ENCODE measurements around the gene MARCKSL1. TPM values are rescaled to one million over a fixed set of nuclear protein-coding genes. Genes with fewer than 3 reads are reported as not detected.

The MARCKSL1 gene
- total and polyA plus RNA-seq, 2 of the 8 experiments (the other 6 are each of a cell fraction or from before 2014, with no cell fraction given), result 536 to 558 TPM

- Histone ChIP-seq H3K36me3 (ENCODE audit: control insufficient read depth in 2 of 4, insufficient read depth in 4 of 4, low read length in 3 of 4) (no peaks in the 10 kb centered on the region), H4K5ac (ENCODE audit: insufficient read length, low read depth, low read length) (no peak overlapping the region), H3K27ac (ENCODE audit: low read depth, low read length) (no peak overlapping the region), H2BK12ac (ENCODE audit: low read depth, low read length) (no peak overlapping the region), H2BK15ac (ENCODE audit: low read length) (0 out of 2 replicates have a peak overlapping the region, but pooled peaks have one; percentile 9), H3K79me1 (ENCODE audit: low read depth, low read length) (no peaks in the 10 kb centered on the region), H4K8ac (ENCODE audit: extremely low read depth, insufficient read depth, low read length) (no peak overlapping the region; the same call in 1 of the 2 replicates), H2BK20ac (ENCODE audit: low read length) (no peak overlapping the region), H3K79me2 (ENCODE audit: control insufficient read depth in 1 of 2, insufficient read depth in 2 of 2, low read length in 2 of 2) (no peaks in the 10 kb centered on the region), H3K4me1 (replicated peaks in 1 of 4; ENCODE audit: control insufficient read depth in 3 of 4, insufficient read depth in 4 of 4, low read length in 3 of 4) (peaks cover 0 to 9% (median 3%) of the 10 kb centered on the region in 4 experiments; a peak in 5 of 7 replicates), H3K27me3 (replicated peaks in 1 of 4; ENCODE audit: control insufficient read depth in 3 of 4, extremely low read depth in 1 of 4, insufficient read depth in 3 of 4, low read length in 3 of 4) (peaks cover 2 to 20% (median 12%) of the 10 kb centered on the region in 4 experiments), H3K56ac (replicated peaks; ENCODE audit: insufficient read length, low read depth, low read length) (no peak overlapping the region), H3K14ac (ENCODE audit: insufficient read length) (no peak overlapping the region), H2BK120ac (replicated peaks; ENCODE audit: low read depth, low read length) (no peak overlapping the region), H2AK5ac (ENCODE audit: low read depth, low read length) (no peak overlapping the region), H3K4me3 (ENCODE audit: extremely low read depth in 1 of 4, insufficient read depth in 2 of 4, low read depth in 3 of 4, low read length in 4 of 4) (no peak overlapping the region), H4K20me1 (replicated peaks in 1 of 2; ENCODE audit: control insufficient read depth in 1 of 2, insufficient read depth in 2 of 2, low read length in 2 of 2) (no peaks in the 10 kb centered on the region), H3K23me2 (ENCODE audit: low read depth, low read length) (peaks cover 6% of the 10 kb centered on the region; the same call in 1 of the 2 replicates), H2BK5ac (ENCODE audit: low read depth, low read length) (no peak overlapping the region; the same call in 1 of the 2 replicates), H3K4ac (replicated peaks; ENCODE audit: insufficient read length, low read depth, low read length) (no peak overlapping the region), H2AFZ (ENCODE audit: low read length) (no peak overlapping the region), H4K91ac (replicated peaks; ENCODE audit: insufficient read length, low read length) (no peak overlapping the region), H3K18ac (ENCODE audit: extremely low read depth, low read length) (no peak overlapping the region), H3K23ac (ENCODE audit: insufficient read length) (no peak overlapping the region), H3K9ac (replicated peaks in 1 of 4; ENCODE audit: extremely low read depth in 1 of 4, low read depth in 3 of 4, low read length in 3 of 4) (no peak overlapping the region), H3K9me3 (ENCODE audit: insufficient read depth in 2 of 2, low read depth in 1 of 2, low read length in 1 of 2) (peaks cover 6 to 12% of the 10 kb centered on the region in 2 experiments), H3K4me2 (ENCODE audit: insufficient read depth in 1 of 2, low read depth in 2 of 2, low read length in 2 of 2) (no peak overlapping the region)
- ChIA-PET POLR2A (ENCODE audit: partially characterized antibody) (interaction anchor here (5.9 to 17.1 kb wide), 2 partner anchors 12 to 16 kb away, joined by 38 to 321 read pairs; partner anchors contain the start of genes FAM229A, MARCKSL1 and TSSK3), CTCF (ENCODE audit: partially characterized antibody) (interaction anchor here (1.5 kb wide), 1 partner anchor 12 kb away, joined by 5 read pairs; no protein-coding TSS in a partner anchor)
- no peak for FAIRE-seq
- TF ChIP-seq CTCF (IDR thresholded peaks at IDR 0.05; ENCODE audit: control extremely low read depth in 1 of 3, insufficient read depth in 1 of 3, low read depth in 1 of 3, low read length in 3 of 3) (no peak), POLR2A (IDR thresholded peaks at IDR 0.05; ENCODE audit: control extremely low read depth in 1 of 2, low read depth in 2 of 2, low read length in 2 of 2) (no peak), ATF2 (IDR thresholded peaks at IDR 0.05; ENCODE audit: low read length) (no peak), GTF2F1 (IDR thresholded peaks at IDR 0.05; ENCODE audit: borderline replicate concordance, low read depth, low read length) (no peak), EP300 (IDR thresholded peaks at IDR 0.05; ENCODE audit: borderline replicate concordance in 1 of 2, low read depth in 2 of 2, low read length in 2 of 2) (peak in 1 of 2 experiments; percentile 11; a peak in 1 of 3 replicates), KDM1A (IDR thresholded peaks at IDR 0.05; ENCODE audit: borderline replicate concordance, low read length) (no peak)
- no peak for DNase-seq (ENCODE audit: low read depth in 1 of 2, low spot score in 2 of 2)
- WGBS, 2 experiments (ENCODE audit: extremely low coverage in 1 of 2, insufficient coverage in 1 of 2, insufficient read length in 1 of 2, insufficient replicate concordance in 2 of 2, low coverage in 1 of 2, low lambda C conversion rate in 2 of 2, missing lambda C conversion rate in 1 of 2), result 91% methylated on average over 8 of the region's 8 CpGs; no CpG with 5 or more reads in 1 of the 2 experiments
Observed at GRCh38 chr1:32349211-32349708, 13.2 kb upstream of the MARCKSL1 start.

All from H1 (cell line).